ENCODE results near the gene PTPN7. TPM values are rescaled to one million over a fixed set of nuclear protein-coding genes. Genes with fewer than 3 reads are reported as not detected.

The PTPN7 gene
- total RNA-seq, 1 experiment from 2014 or later: not detected

DNA sequence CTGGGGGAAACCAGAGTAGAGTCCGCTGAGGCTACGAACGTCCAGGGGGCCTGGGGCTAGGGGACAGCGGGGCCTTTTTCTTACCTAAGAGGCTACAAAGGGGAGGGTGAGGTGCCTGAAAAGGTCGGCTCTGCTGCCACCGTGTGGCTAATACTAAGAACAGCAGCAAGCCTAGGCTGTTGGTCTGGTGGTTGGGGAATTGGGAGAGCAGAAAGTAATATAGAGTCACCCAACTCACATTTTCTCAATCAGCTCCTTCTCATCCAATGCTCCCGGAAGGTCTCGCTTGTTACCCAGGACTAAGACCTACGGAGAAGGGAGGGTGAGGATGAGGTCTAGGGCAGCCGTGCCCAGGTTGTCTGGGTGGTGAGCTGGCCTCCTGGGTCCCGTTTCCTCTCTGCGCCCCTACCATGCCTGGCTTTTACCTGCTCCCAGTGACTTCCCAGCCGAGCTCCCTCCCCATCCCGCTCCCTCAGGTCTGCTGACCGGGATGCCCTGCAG, 25.1 kb downstream of the PTPN7 start:
- Histone ChIP-seq H3K36me3 (ENCODE audit: low read depth, low read length) (no peaks in the 10 kb centered on the region), H3K4me2 (ENCODE audit: low read length) (no peak overlapping the region), H3F3A (ENCODE audit: low read length, unreplicated experiment) (no peaks in the 10 kb centered on the region), H3K9me2 (replicated peaks; ENCODE audit: low read length) (no peaks in the 10 kb centered on the region), H3K79me2 (ENCODE audit: low read length) (peaks cover 7% of the 10 kb centered on the region; the same call in 1 of the 2 replicates), H2AFZ (ENCODE audit: low read length) (no peak overlapping the region), H3K4me1 (ENCODE audit: insufficient read depth, low read length) (no peaks in the 10 kb centered on the region), H3K27me3 (ENCODE audit: low read length) (no peaks in the 10 kb centered on the region), H4K20me1 (ENCODE audit: low read length) (no peaks in the 10 kb centered on the region), H3K4me3 (ENCODE audit: low read length) (no peak overlapping the region), H3K9me3 (ENCODE audit: low read length) (no peaks in the 10 kb centered on the region), H3K27ac (ENCODE audit: low read length) (no peak overlapping the region), H3K9ac (ENCODE audit: low read length) (no peak overlapping the region)
- intact Hi-C loops (cut with micrococcal nuclease): no loop called here
- TF ChIP-seq EZH2phosphoT487 (IDR thresholded peaks at IDR 0.05; ENCODE audit: borderline replicate concordance, low read length): no peak
- TF ChIP-seq, protein P1, sequence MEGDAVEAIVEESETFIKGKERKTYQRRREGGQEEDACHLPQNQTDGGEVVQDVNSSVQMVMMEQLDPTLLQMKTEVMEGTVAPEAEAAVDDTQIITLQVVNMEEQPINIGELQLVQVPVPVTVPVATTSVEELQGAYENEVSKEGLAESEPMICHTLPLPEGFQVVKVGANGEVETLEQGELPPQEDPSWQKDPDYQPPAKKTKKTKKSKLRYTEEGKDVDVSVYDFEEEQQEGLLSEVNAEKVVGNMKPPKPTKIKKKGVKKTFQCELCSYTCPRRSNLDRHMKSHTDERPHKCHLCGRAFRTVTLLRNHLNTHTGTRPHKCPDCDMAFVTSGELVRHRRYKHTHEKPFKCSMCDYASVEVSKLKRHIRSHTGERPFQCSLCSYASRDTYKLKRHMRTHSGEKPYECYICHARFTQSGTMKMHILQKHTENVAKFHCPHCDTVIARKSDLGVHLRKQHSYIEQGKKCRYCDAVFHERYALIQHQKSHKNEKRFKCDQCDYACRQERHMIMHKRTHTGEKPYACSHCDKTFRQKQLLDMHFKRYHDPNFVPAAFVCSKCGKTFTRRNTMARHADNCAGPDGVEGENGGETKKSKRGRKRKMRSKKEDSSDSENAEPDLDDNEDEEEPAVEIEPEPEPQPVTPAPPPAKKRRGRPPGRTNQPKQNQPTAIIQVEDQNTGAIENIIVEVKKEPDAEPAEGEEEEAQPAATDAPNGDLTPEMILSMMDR (conservative IDR thresholded peaks at IDR 0.05; ENCODE audit: low read depth, low read length): peak; percentile 75
- no peak for TF ChIP-seq EZH2 (IDR thresholded peaks at IDR 0.05; ENCODE audit: low read length, unreplicated experiment)
- ATAC-seq (peak; percentile 88), DNase-seq (peak; percentile 67)
- POLR2A ChIA-PET (ENCODE audit: unreplicated experiment): no interaction called here
- CTCF ChIA-PET: no interaction called here
- BruUV-seq (replicated peaks): no TSS peak

DNA sequence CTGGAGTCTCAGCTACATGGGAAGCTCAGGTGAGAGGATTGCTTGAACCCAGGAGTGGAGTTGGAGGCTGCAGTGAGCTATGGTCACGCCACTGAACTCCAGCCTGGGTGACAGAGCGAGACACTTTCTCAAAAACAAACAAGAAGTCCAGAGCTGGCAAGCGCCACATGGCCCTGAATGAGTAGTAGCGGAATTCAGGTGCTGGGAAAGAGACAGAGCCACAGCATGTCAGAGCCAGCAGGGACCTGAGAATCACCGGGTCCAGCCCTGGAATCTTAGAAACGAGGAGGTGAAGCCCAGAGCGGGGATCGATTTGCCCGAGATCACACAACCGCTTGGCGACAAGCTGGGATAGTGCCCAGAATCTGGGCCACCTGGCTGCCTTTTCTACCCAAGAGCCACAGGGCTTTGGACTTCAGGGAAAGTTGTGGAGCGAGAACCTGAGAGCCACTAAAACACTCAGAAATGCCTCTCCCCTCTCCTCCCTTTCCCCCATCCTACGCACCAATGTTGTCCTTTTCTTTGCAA, 25.7 kb downstream of the PTPN7 start:
- no peaks in the 10 kb centered on the region for H3K9me2 ChIP-seq (replicated peaks; ENCODE audit: low read length)
- no peaks in the 10 kb centered on the region for H4K20me1 ChIP-seq (ENCODE audit: low read length)
- H3K4me3 ChIP-seq (ENCODE audit: low read length): no peak overlapping the region
- H3K4me1 ChIP-seq (ENCODE audit: insufficient read depth, low read length): no peaks in the 10 kb centered on the region
- no TSS peak for BruUV-seq (replicated peaks)
- TF ChIP-seq EZH2 (IDR thresholded peaks at IDR 0.05; ENCODE audit: low read length, unreplicated experiment) (no peak), EZH2phosphoT487 (IDR thresholded peaks at IDR 0.05; ENCODE audit: borderline replicate concordance, low read length) (no peak)
- TF ChIP-seq, protein P1 (conservative IDR thresholded peaks at IDR 0.05; ENCODE audit: low read depth, low read length): no peak
- ChIA-PET POLR2A (ENCODE audit: unreplicated experiment) (no interaction called here), CTCF (no interaction called here)
- no peak overlapping the region for H3K4me2 ChIP-seq (ENCODE audit: low read length)
- no peaks in the 10 kb centered on the region for H3F3A ChIP-seq (ENCODE audit: low read length, unreplicated experiment)
- H3K79me2 ChIP-seq (ENCODE audit: low read length): 0 out of 2 replicates have a peak, but pooled peaks cover 7% of the 10 kb centered on the region
- no peak overlapping the region for H3K9ac ChIP-seq (ENCODE audit: low read length)
- H3K9me3 ChIP-seq (ENCODE audit: low read length): no peaks in the 10 kb centered on the region
- intact Hi-C loops (cut with micrococcal nuclease): no loop called here
- H3K27ac ChIP-seq (ENCODE audit: low read length): no peak overlapping the region
- no peaks in the 10 kb centered on the region for H3K36me3 ChIP-seq (ENCODE audit: low read depth, low read length)
- no peak overlapping the region for H2AFZ ChIP-seq (ENCODE audit: low read length)
- ATAC-seq (no peak), DNase-seq (no peak)
- no peaks in the 10 kb centered on the region for H3K27me3 ChIP-seq (ENCODE audit: low read length)

DNA sequence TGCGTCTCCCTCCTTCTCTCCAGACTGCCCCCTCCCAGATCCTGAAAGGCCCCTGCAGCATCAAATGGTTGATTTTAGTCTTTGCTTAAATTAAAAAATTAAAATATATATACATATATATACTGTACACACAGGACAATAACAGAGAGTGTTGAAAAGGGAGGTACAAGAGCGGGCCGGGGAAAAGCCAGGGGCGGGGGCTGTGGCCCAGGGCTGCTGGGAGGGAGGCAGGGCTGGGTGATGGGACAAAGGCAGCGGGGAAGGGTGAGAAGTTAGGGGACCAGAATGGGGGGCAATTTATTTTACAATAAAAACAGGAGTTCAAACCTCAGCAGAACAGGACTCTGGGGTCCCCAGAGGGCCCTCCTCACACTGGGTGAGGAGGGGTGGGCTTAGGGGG, 26.4 kb downstream of the PTPN7 start:
- H3K27me3 ChIP-seq (ENCODE audit: low read length): no peaks in the 10 kb centered on the region
- H3K4me1 ChIP-seq (ENCODE audit: insufficient read depth, low read length): no peaks in the 10 kb centered on the region
- H3K9ac ChIP-seq (ENCODE audit: low read length): no peak overlapping the region
- no peaks in the 10 kb centered on the region for H3K9me2 ChIP-seq (replicated peaks; ENCODE audit: low read length)
- ChIA-PET CTCF (no interaction called here), POLR2A (ENCODE audit: unreplicated experiment) (no interaction called here)
- H2AFZ ChIP-seq (ENCODE audit: low read length): no peak overlapping the region
- H3K9me3 ChIP-seq (ENCODE audit: low read length): no peaks in the 10 kb centered on the region
- H3K4me3 ChIP-seq (ENCODE audit: low read length): no peak overlapping the region
- DNase-seq: no peak
- TF ChIP-seq EZH2 (IDR thresholded peaks at IDR 0.05; ENCODE audit: low read length, unreplicated experiment) (no peak), EZH2phosphoT487 (IDR thresholded peaks at IDR 0.05; ENCODE audit: borderline replicate concordance, low read length) (no peak)
- TF ChIP-seq, protein P1 (conservative IDR thresholded peaks at IDR 0.05; ENCODE audit: low read depth, low read length): no peak
- no peak for ATAC-seq
- H3K27ac ChIP-seq (ENCODE audit: low read length): no peak overlapping the region
- no TSS peak for BruUV-seq (replicated peaks)
- H3F3A ChIP-seq (ENCODE audit: low read length, unreplicated experiment): no peaks in the 10 kb centered on the region
- no peaks in the 10 kb centered on the region for H3K36me3 ChIP-seq (ENCODE audit: low read depth, low read length)
- H3K4me2 ChIP-seq (ENCODE audit: low read length): no peak overlapping the region
- intact Hi-C loops (cut with micrococcal nuclease): no loop called here
- H3K79me2 ChIP-seq (ENCODE audit: low read length): 0 out of 2 replicates have a peak, but pooled peaks cover 7% of the 10 kb centered on the region
- no peaks in the 10 kb centered on the region for H4K20me1 ChIP-seq (ENCODE audit: low read length)

Data from PC-3 (cell line).